ENCODE measurements around the gene SYNCRIP. TPM values are rescaled to one million over a fixed set of nuclear protein-coding genes. Genes with fewer than 3 reads are reported as not detected.

Gene SYNCRIP
- total RNA-seq, 1 experiment from 2014 or later, result 189 TPM

DNA sequence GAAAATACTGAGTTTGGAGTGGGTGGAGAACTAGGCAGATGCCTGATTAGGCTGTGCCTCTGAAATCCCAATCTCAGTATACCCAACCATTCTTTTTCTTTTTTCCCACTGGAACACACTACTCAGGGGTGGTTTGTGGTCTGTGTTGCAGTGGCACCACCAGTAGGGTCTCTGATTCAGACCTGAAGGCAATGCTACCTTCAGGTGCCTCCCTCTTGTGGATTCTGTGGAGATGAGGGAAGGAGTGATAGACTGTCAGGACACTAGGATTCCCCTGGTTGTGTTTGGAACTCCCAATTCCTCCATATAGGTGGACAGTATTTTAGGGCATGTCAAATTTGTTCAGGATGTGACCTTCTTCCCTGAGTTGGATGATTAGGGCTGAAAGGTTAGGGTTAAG, 47.4 kb upstream of the SYNCRIP start:
- no peaks in the 10 kb centered on the region for H3K79me2 ChIP-seq (ENCODE audit: insufficient read depth, low read length)
- H2AFZ ChIP-seq (ENCODE audit: low read depth, low read length, poor library complexity, severe bottlenecking), result no peak overlapping the region
- BruUV-seq (replicated peaks), result no TSS peak
- no peak overlapping the region for H3K4me2 ChIP-seq (ENCODE audit: low read length)
- ATAC-seq (no peak), DNase-seq (ENCODE audit: low read depth, low spot score) (no peak)
- no peaks in the 10 kb centered on the region for H3K27me3 ChIP-seq (ENCODE audit: insufficient read depth, low read length)
- no peak overlapping the region for H3K4me3 ChIP-seq (replicated peaks in 1 of 2; ENCODE audit: low read depth in 1 of 2, low read length in 2 of 2)
- no peaks in the 10 kb centered on the region for H3K9me2 ChIP-seq (ENCODE audit: insufficient read depth)
- H3K9ac ChIP-seq (ENCODE audit: low read length), result no peak overlapping the region
- no peaks in the 10 kb centered on the region for H4K20me1 ChIP-seq (ENCODE audit: insufficient read depth)
- intact Hi-C loops (cut with micrococcal nuclease), result no loop called here
- ChIA-PET POLR2A (interaction anchor here (1.4 kb wide), 1 partner anchor 11 kb away, joined by 5 read pairs; no protein-coding TSS in a partner anchor), RAD21 (ENCODE audit: low non-redundant PET in 1 of 2, low total read pairs in 2 of 2, uncharacterized antibody in 2 of 2, unreplicated experiment in 2 of 2) (no interaction called here), CTCF (no interaction called here)
- no peaks in the 10 kb centered on the region for H3K9me3 ChIP-seq (ENCODE audit: control insufficient read depth in 1 of 2, insufficient read depth in 1 of 2, low read depth in 1 of 2, low read length in 2 of 2)
- H3K36me3 ChIP-seq (ENCODE audit: control insufficient read depth in 1 of 2, insufficient read depth in 2 of 2, low read length in 2 of 2), result no peaks in the 10 kb centered on the region
- no peak overlapping the region for H3K27ac ChIP-seq (ENCODE audit: low read depth, low read length)
- H3K4me1 ChIP-seq (ENCODE audit: control insufficient read depth in 1 of 2, insufficient read depth in 2 of 2, low read length in 2 of 2), result no peaks in the 10 kb centered on the region
- TF ChIP-seq ZBTB33 (IDR thresholded peaks at IDR 0.05; ENCODE audit: extremely low read depth, insufficient replicate concordance, low read length), result no peak
- no peak for TF ChIP-seq SIN3A (IDR thresholded peaks at IDR 0.05; ENCODE audit: low read depth)
- no peak for TF ChIP-seq EGR1 (IDR thresholded peaks at IDR 0.05; ENCODE audit: low read depth)
- TF ChIP-seq ATF3 (IDR thresholded peaks at IDR 0.05), result no peak
- TF ChIP-seq TCF7L2 (IDR thresholded peaks at IDR 0.05; ENCODE audit: borderline replicate concordance, extremely low read depth, insufficient read depth, insufficient read length), result no peak
- TF ChIP-seq FOSL1 (IDR thresholded peaks at IDR 0.05; ENCODE audit: low read depth), result no peak
- TF ChIP-seq YY1 (IDR thresholded peaks at IDR 0.05; ENCODE audit: extremely low read depth, insufficient replicate concordance, low read depth, low read length), result no peak
- no peak for TF ChIP-seq CBX3 (IDR thresholded peaks at IDR 0.05; ENCODE audit: low read depth)
- TF ChIP-seq POLR2AphosphoS5 (IDR thresholded peaks at IDR 0.05; ENCODE audit: low read depth, low read length), result no peak
- TF ChIP-seq, protein P1, sequence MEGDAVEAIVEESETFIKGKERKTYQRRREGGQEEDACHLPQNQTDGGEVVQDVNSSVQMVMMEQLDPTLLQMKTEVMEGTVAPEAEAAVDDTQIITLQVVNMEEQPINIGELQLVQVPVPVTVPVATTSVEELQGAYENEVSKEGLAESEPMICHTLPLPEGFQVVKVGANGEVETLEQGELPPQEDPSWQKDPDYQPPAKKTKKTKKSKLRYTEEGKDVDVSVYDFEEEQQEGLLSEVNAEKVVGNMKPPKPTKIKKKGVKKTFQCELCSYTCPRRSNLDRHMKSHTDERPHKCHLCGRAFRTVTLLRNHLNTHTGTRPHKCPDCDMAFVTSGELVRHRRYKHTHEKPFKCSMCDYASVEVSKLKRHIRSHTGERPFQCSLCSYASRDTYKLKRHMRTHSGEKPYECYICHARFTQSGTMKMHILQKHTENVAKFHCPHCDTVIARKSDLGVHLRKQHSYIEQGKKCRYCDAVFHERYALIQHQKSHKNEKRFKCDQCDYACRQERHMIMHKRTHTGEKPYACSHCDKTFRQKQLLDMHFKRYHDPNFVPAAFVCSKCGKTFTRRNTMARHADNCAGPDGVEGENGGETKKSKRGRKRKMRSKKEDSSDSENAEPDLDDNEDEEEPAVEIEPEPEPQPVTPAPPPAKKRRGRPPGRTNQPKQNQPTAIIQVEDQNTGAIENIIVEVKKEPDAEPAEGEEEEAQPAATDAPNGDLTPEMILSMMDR (IDR thresholded peaks at IDR 0.05 in 2 of 3, conservative IDR thresholded peaks at IDR 0.05 in 1 of 3; ENCODE audit: borderline replicate concordance in 1 of 3, insufficient read depth in 1 of 3, low read depth in 2 of 3, low read length in 2 of 3), result no peak
- TF ChIP-seq ZFX (IDR thresholded peaks at IDR 0.05), result no peak
- TF ChIP-seq ZNF274 (IDR thresholded peaks at IDR 0.05; ENCODE audit: low read depth, low read length), result no peak
- no peak for TF ChIP-seq SRF (IDR thresholded peaks at IDR 0.05; ENCODE audit: low read depth)
- no peak for TF ChIP-seq EZH2phosphoT487 (IDR thresholded peaks at IDR 0.05; ENCODE audit: borderline replicate concordance)
- no peak for TF ChIP-seq JUND (IDR thresholded peaks at IDR 0.05)
- no peak for TF ChIP-seq POLR2A (IDR thresholded peaks at IDR 0.05; ENCODE audit: borderline replicate concordance, extremely low read depth, insufficient read depth, insufficient read length)
- no peak for TF ChIP-seq EZH2 (IDR thresholded peaks at IDR 0.05)
- TF ChIP-seq, protein P2, sequence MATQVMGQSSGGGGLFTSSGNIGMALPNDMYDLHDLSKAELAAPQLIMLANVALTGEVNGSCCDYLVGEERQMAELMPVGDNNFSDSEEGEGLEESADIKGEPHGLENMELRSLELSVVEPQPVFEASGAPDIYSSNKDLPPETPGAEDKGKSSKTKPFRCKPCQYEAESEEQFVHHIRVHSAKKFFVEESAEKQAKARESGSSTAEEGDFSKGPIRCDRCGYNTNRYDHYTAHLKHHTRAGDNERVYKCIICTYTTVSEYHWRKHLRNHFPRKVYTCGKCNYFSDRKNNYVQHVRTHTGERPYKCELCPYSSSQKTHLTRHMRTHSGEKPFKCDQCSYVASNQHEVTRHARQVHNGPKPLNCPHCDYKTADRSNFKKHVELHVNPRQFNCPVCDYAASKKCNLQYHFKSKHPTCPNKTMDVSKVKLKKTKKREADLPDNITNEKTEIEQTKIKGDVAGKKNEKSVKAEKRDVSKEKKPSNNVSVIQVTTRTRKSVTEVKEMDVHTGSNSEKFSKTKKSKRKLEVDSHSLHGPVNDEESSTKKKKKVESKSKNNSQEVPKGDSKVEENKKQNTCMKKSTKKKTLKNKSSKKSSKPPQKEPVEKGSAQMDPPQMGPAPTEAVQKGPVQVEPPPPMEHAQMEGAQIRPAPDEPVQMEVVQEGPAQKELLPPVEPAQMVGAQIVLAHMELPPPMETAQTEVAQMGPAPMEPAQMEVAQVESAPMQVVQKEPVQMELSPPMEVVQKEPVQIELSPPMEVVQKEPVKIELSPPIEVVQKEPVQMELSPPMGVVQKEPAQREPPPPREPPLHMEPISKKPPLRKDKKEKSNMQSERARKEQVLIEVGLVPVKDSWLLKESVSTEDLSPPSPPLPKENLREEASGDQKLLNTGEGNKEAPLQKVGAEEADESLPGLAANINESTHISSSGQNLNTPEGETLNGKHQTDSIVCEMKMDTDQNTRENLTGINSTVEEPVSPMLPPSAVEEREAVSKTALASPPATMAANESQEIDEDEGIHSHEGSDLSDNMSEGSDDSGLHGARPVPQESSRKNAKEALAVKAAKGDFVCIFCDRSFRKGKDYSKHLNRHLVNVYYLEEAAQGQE (IDR thresholded peaks at IDR 0.05; ENCODE audit: low read depth), result no peak
- TF ChIP-seq ELF1 (IDR thresholded peaks at IDR 0.05; ENCODE audit: borderline replicate concordance, low read depth), result no peak
- no peak for TF ChIP-seq CEBPB (IDR thresholded peaks at IDR 0.05; ENCODE audit: low read depth)

Data from HCT116 (cell line).